Breast epithelium (tissue), 3 donors: ENCODE measurements around the gene THADA.

ENCODE experiments used
- CTCF ChIP-seq, 3 donors: fragments of 450-650 bp; IDR thresholded peaks; one replicate each; pipeline ENCODE4 v1.5.1; 2016 to 2017; ENCODE audit warnings: antibody characterized with exemption in 3 of 3, mild to moderate bottlenecking in 3 of 3, moderate library complexity in 3 of 3
- POLR2A ChIP-seq: fragments of 450-650 bp; IDR thresholded peaks from one replicate; pipeline ENCODE4 v1.6.1; 2016; ENCODE audit warnings: antibody characterized with exemption, mild to moderate bottlenecking, moderate library complexity
- POLR2AphosphoS5 ChIP-seq, 3 donors: sonication (generic); formaldehyde crosslinking; IDR thresholded peaks; one replicate each; pipeline ENCODE4 v1.6.1; 2017; ENCODE audit warnings: antibody characterized with exemption in 3 of 3

- TF ChIP-seq POLR2A (no peak), POLR2AphosphoS5 (IDR thresholded peaks at IDR 0.05) (no peak), CTCF (IDR thresholded peaks at IDR 0.05) (no peak)
These were observed 300.8 kb downstream of the THADA start for GRCh38 chr2:43294973-43295603.
